H1 (cell line): Measurements from ENCODE around the gene FKBP1B. TPM values are rescaled to one million over a fixed set of nuclear protein-coding genes. Genes with fewer than 3 reads are reported as not detected.

Source experiments
- CTCF ChIA-PET: fragments of 300-600 bp; sonication (Branson Sonifier 250); formaldehyde crosslinking; loops from one replicate; lab custom pipeline; 2021; ENCODE audit not compliant: partially characterized antibody; lab: Charles Lee
- POLR2A ChIA-PET: fragments of 300-600 bp; sonication (Branson Sonifier 250); formaldehyde crosslinking; loops from one replicate; lab custom pipeline; 2021; ENCODE audit warnings: inconsistent platforms; ENCODE audit not compliant: partially characterized antibody; lab: Charles Lee
- DNase-seq, 2 experiments: peaks; one replicate each; pipeline versions ENCODE4 v3.0.0 to v3.0.0-alpha.2; 2010 to 2022; ENCODE audit warnings: low spot score in 2 of 2, low read depth in 1 of 2, mixed read lengths in 1 of 2
- FAIRE-seq: peaks from 2 replicates; lab custom pipeline; 2011; peaks lifted over from hg19 to GRCh38; lab: Jason Lieb, UNC
- H2AFZ ChIP-seq: 2 replicates; pipeline ENCODE4 v1.8.1; 2012; ENCODE audit warnings: low read length, inconsistent platforms
- H2AK5ac ChIP-seq: 2 replicates; pipeline ENCODE4 v1.6.1; 2013; ENCODE audit warnings: low read depth, low read length
- H2BK120ac ChIP-seq: replicated peaks from 2 replicates; pipeline ENCODE3; 2013; ENCODE audit warnings: low read depth, low read length, inconsistent platforms
- H2BK12ac ChIP-seq: 2 replicates; pipeline ENCODE4 v1.6.1; 2013; ENCODE audit warnings: low read depth, low read length
- H2BK15ac ChIP-seq: 2 replicates; pipeline ENCODE4 v1.6.1; 2013; ENCODE audit warnings: low read length
- H2BK20ac ChIP-seq: 2 replicates; pipeline ENCODE4 v1.6.1; 2013; ENCODE audit warnings: low read length
- H2BK5ac ChIP-seq: 2 replicates; pipeline ENCODE4 v1.6.1; 2013; ENCODE audit warnings: low read depth, low read length
- H3K14ac ChIP-seq: 2 replicates; pipeline ENCODE4 v1.6.1; 2013; ENCODE audit warnings: inconsistent platforms; ENCODE audit not compliant: insufficient read length
- H3K18ac ChIP-seq: 2 replicates; pipeline ENCODE4 v1.6.1; 2013; ENCODE audit warnings: low read length; ENCODE audit errors: extremely low read depth
- H3K23ac ChIP-seq: 2 replicates; pipeline ENCODE4 v1.6.1; 2013; ENCODE audit warnings: inconsistent platforms; ENCODE audit not compliant: insufficient read length
- H3K23me2 ChIP-seq: 2 replicates; pipeline ENCODE4 v1.6.1; 2013; ENCODE audit warnings: low read depth, low read length
- H3K27ac ChIP-seq: 2 replicates; pipeline ENCODE4 v1.6.1; 2011; ENCODE audit warnings: low read depth, low read length, inconsistent platforms
- H3K27me3 ChIP-seq, 4 experiments: replicated peaks in 1 of 4; 1 replicate in 1 of 4; 2 replicates in 3 of 4; pipeline versions ENCODE4 v1.6.1 to v1.8.1; 2011 to 2013; ENCODE audit warnings: low read length in 3 of 4, mild to moderate bottlenecking in 3 of 4, inconsistent platforms in 2 of 4, mixed read lengths in 2 of 4, moderate library complexity in 1 of 4; ENCODE audit not compliant: control insufficient read depth in 3 of 4, insufficient read depth in 3 of 4; ENCODE audit errors: extremely low read depth in 1 of 4
- H3K36me3 ChIP-seq, 4 experiments: 2 replicates each; pipeline versions ENCODE4 v1.6.1 to v1.8.1; 2011 to 2013; ENCODE audit warnings: mild to moderate bottlenecking in 4 of 4, low read length in 3 of 4, moderate library complexity in 2 of 4, control low read depth in 1 of 4, inconsistent platforms in 1 of 4; ENCODE audit not compliant: insufficient read depth in 4 of 4, control insufficient read depth in 2 of 4
- H3K4ac ChIP-seq: replicated peaks from 2 replicates; pipeline ENCODE3; 2013; ENCODE audit warnings: low read length, low read depth, mixed read lengths, inconsistent platforms; ENCODE audit not compliant: insufficient read length
- H3K4me1 ChIP-seq, 4 experiments: replicated peaks in 1 of 4; 1 replicate in 1 of 4; 2 replicates in 3 of 4; pipeline versions ENCODE4 v1.6.1 to v1.8.1; 2011 to 2013; ENCODE audit warnings: low read length in 3 of 4, inconsistent platforms in 2 of 4, mixed read lengths in 1 of 4; ENCODE audit not compliant: insufficient read depth in 4 of 4, control insufficient read depth in 3 of 4
- H3K4me2 ChIP-seq, 2 experiments: 2 replicates each; pipeline versions ENCODE4 v1.6.1 to v1.8.1; 2011 to 2013; ENCODE audit warnings: low read depth in 2 of 2, low read length in 2 of 2, control low read depth in 1 of 2, inconsistent platforms in 1 of 2, mild to moderate bottlenecking in 1 of 2; ENCODE audit not compliant: insufficient read depth in 1 of 2
- H3K4me3 ChIP-seq, 4 experiments: fragments of 200-600, 300-600 bp in 1 of 4; sonication (generic), shearing (Covaris generic), sonication (Bioruptor Twin) in 1 of 4; 2 replicates each; pipeline versions ENCODE4 v1.5.1 to v1.8.1; 2011 to 2016; ENCODE audit warnings: low read length in 4 of 4, low read depth in 3 of 4, control low read depth in 2 of 4, inconsistent platforms in 2 of 4, mild to moderate bottlenecking in 2 of 4, mixed read lengths in 1 of 4, moderate library complexity in 1 of 4; ENCODE audit not compliant: insufficient read depth in 2 of 4; ENCODE audit errors: extremely low read depth in 1 of 4
- H3K56ac ChIP-seq: replicated peaks from 2 replicates; pipeline ENCODE3; 2013; ENCODE audit warnings: low read depth, mild to moderate bottlenecking, mixed read lengths, low read length, inconsistent platforms; ENCODE audit not compliant: insufficient read length
- H3K79me1 ChIP-seq: 2 replicates; pipeline ENCODE4 v1.6.1; 2013; ENCODE audit warnings: low read depth, low read length, control low read depth
- H3K79me2 ChIP-seq, 2 experiments: 2 replicates each; pipeline versions ENCODE4 v1.6.1 to v1.8.1; 2012 to 2013; ENCODE audit warnings: low read length in 2 of 2, mild to moderate bottlenecking in 2 of 2, inconsistent platforms in 1 of 2; ENCODE audit not compliant: insufficient read depth in 2 of 2, control insufficient read depth in 1 of 2
- H3K9ac ChIP-seq, 4 experiments: replicated peaks in 1 of 4; 1 replicate in 1 of 4; 2 replicates in 3 of 4; pipeline versions ENCODE4 v1.6.1 to v1.8.1; 2011 to 2013; ENCODE audit warnings: low read depth in 3 of 4, low read length in 3 of 4, control low read depth in 2 of 4, mild to moderate bottlenecking in 2 of 4, moderate library complexity in 2 of 4, inconsistent platforms in 1 of 4; ENCODE audit errors: extremely low read depth in 1 of 4
- H3K9me3 ChIP-seq, 2 experiments: 2 replicates each; pipeline versions ENCODE4 v1.6.1 to v1.8.1; 2012 to 2013; ENCODE audit warnings: mild to moderate bottlenecking in 2 of 2, moderate library complexity in 2 of 2, control low read depth in 1 of 2, inconsistent platforms in 1 of 2, low read depth in 1 of 2, low read length in 1 of 2, mixed read lengths in 1 of 2; ENCODE audit not compliant: insufficient read depth in 2 of 2
- H4K20me1 ChIP-seq, 2 experiments: replicated peaks in 1 of 2; 2 replicates each; pipeline versions ENCODE3 to v1.8.1; 2011 to 2013; ENCODE audit warnings: inconsistent platforms in 2 of 2, low read length in 2 of 2, mild to moderate bottlenecking in 1 of 2; ENCODE audit not compliant: insufficient read depth in 2 of 2, control insufficient read depth in 1 of 2
- H4K5ac ChIP-seq: 2 replicates; pipeline ENCODE4 v1.6.1; 2013; ENCODE audit warnings: low read length, low read depth, mixed read lengths, inconsistent platforms; ENCODE audit not compliant: insufficient read length
- H4K8ac ChIP-seq: 2 replicates; pipeline ENCODE4 v1.8.0; 2013; ENCODE audit warnings: mild to moderate bottlenecking, moderate library complexity, low read length, inconsistent platforms; ENCODE audit not compliant: insufficient read depth; ENCODE audit errors: extremely low read depth
- H4K91ac ChIP-seq: replicated peaks from 2 replicates; pipeline ENCODE3; 2013; ENCODE audit warnings: low read length, mixed read lengths, inconsistent platforms; ENCODE audit not compliant: insufficient read length
- ATF2 ChIP-seq: IDR thresholded peaks from 2 replicates; pipeline ENCODE4 v1.6.1; 2012; ENCODE audit warnings: low read length, inconsistent platforms
- BRCA1 ChIP-seq: IDR thresholded peaks from 2 replicates; pipeline ENCODE4 v1.6.1; 2012; ENCODE audit warnings: low read depth, low read length, improper control_type of control experiment
- CBX5 ChIP-seq: fragments of 300-800, 300-1000 bp; sonication (generic); IDR thresholded peaks from 2 replicates; pipeline ENCODE4 v1.7.1; 2016; ENCODE audit warnings: antibody characterized with exemption, low read length, low read depth
- HDAC2 ChIP-seq, 2 experiments: fragments of 300-600 bp in 1 of 2; sonication (generic) in 1 of 2; IDR thresholded peaks; 2 replicates each; pipeline ENCODE4 v1.6.1; 2011 to 2012; ENCODE audit warnings: low read depth in 2 of 2, low read length in 2 of 2, mild to moderate bottlenecking in 2 of 2, moderate library complexity in 2 of 2, borderline replicate concordance in 1 of 2, inconsistent platforms in 1 of 2
- POLR2AphosphoS5 ChIP-seq: IDR thresholded peaks from 2 replicates; pipeline ENCODE4 v1.6.1; 2011; ENCODE audit warnings: low read depth, low read length
- SIRT6 ChIP-seq: IDR thresholded peaks from one replicate; pipeline ENCODE4 v1.7.1; 2012; ENCODE audit warnings: low read length, inconsistent platforms
- TBP ChIP-seq: IDR thresholded peaks from 2 replicates; pipeline ENCODE4 v1.6.1; 2011; ENCODE audit warnings: low read depth, low read length, improper control_type of control experiment
- TEAD4 ChIP-seq: IDR thresholded peaks from 2 replicates; pipeline ENCODE4 v1.6.1; 2012; ENCODE audit warnings: low read depth, low read length, inconsistent platforms, mixed read lengths
- WGBS, 2 experiments: shearing (Covaris generic) in 1 of 2; methylation state at CpG; one replicate each; pipeline versions ENCODE4 v1.1.6 to v1.1.7; 2013 to 2015; ENCODE audit warnings: low lambda C conversion rate in 2 of 2, mixed read lengths in 2 of 2, inconsistent platforms in 1 of 2, low coverage in 1 of 2, missing lambda C conversion rate in 1 of 2; ENCODE audit not compliant: insufficient replicate concordance in 2 of 2, insufficient coverage in 1 of 2, insufficient read length in 1 of 2; ENCODE audit errors: extremely low coverage in 1 of 2, missing lambda C conversion rate in 1 of 2; 5-methylcytosine and 5-hydroxymethylcytosine counted together
- polyA plus RNA-seq, 7 experiments: library from polyadenylated mRNA; depleted of rRNA in 3 of 7; stranded (reverse) in 5 of 7; unstranded in 2 of 7; fragments of >200 nt in 5 of 7; fragments of 200-250 nt in 2 of 7; gene quantifications; 1 replicate in 5 of 7; 2 replicates in 1 of 7; 4 replicates in 1 of 7; pipeline versions ENCODE4 v1.2.1 to v1.2.3, GENCODE V29; 2011 to 2013; ENCODE audit warnings: missing spikeins in 2 of 7, mixed read lengths in 2 of 7
- total RNA-seq: library from RNA; stranded (reverse); fragmentation: NEBNext Ultra II Directional; extraction: Animal tissue kit (Norgen Biotek cat#: 25700); gene quantifications from 2 replicates; pipeline ENCODE4 v1.2.1, GENCODE V29; 2021

The FKBP1B gene
- total and polyA plus RNA-seq, 2 of the 8 experiments (the other 6 are each of a cell fraction or from before 2014, with no cell fraction given): 50.8 to 151 TPM

- ChIA-PET POLR2A (interaction anchor here (0.6 to 2.7 kb wide), 17 partner anchors 8 to 272 kb away, joined by 3 to 31 read pairs (median 4); partner anchors contain the start of genes ATAD2B, MFSD2B, TP53I3 and WDCP), CTCF (interaction anchor here (0.8 to 1.3 kb wide), 5 partner anchors 16 to 273 kb away, joined by 3 to 4 read pairs (median 3); partner anchors contain the start of gene WDCP)
- Histone ChIP-seq H3K79me2 (peaks cover 0 to 23% of the 10 kb centered on the region in 2 experiments; a peak in 2 of 4 replicates), H3K27me3 (no peaks in the 10 kb centered on the region), H3K23me2 (peaks cover 5% of the 10 kb centered on the region; the same call in 1 of the 2 replicates), H3K79me1 (no peaks in the 10 kb centered on the region), H3K9ac (peak within 1 kb of the TSS; percentile 63 to 94 (median 90)), H2BK15ac (no peak within 1 kb of the TSS), H3K27ac (peak within 1 kb of the TSS; percentile 87), H2AK5ac (no peak within 1 kb of the TSS), H4K8ac (peak within 1 kb of the TSS; percentile 90; the same call in 1 of the 2 replicates), H4K20me1 (no peaks in the 10 kb centered on the region), H3K4me1 (peaks cover 0 to 7% (median 2%) of the 10 kb centered on the region in 4 experiments; a peak in 4 of 7 replicates), H2BK20ac (no peak within 1 kb of the TSS), H3K14ac (no peak within 1 kb of the TSS), H3K4ac (peak within 1 kb of the TSS; percentile 17), H4K91ac (no peak within 1 kb of the TSS), H2BK120ac (no peak within 1 kb of the TSS), H3K4me2 (peak within 1 kb of the TSS; percentile 83 to 84), H3K23ac (no peak within 1 kb of the TSS), H3K36me3 (peaks cover 6 to 33% (median 15%) of the 10 kb centered on the region in 4 experiments; a peak in 6 of 8 replicates), H4K5ac (peak within 1 kb of the TSS; percentile 66), H2BK12ac (no peak within 1 kb of the TSS; the same call in 1 of the 2 replicates), H3K18ac (peak within 1 kb of the TSS; percentile 71), H2BK5ac (peak within 1 kb of the TSS; percentile 81; the same call in 1 of the 2 replicates), H3K56ac (peak within 1 kb of the TSS; percentile 36), H2AFZ (peak within 1 kb of the TSS; percentile 78; the same call in 1 of the 2 replicates), H3K4me3 (peak within 1 kb of the TSS; percentile 74 to 96 (median 94)), H3K9me3 (no peaks in the 10 kb centered on the region)
- DNase-seq (peak; percentile 100), FAIRE-seq (peak; percentile 13)
- WGBS, 2 experiments: 1% methylated on average over 48 of the region's 64 CpGs; no CpG with 5 or more reads in 1 of the 2 experiments
- TF ChIP-seq POLR2AphosphoS5 (peak; percentile 82), HDAC2 (IDR thresholded peaks at IDR 0.05; ENCODE audit: borderline replicate concordance in 1 of 2, low read depth in 2 of 2, low read length in 2 of 2) (peak; percentile 16 to 85; a peak in 1 of 4 replicates), SIRT6 (no peak), TBP (peak; percentile 86), ATF2 (peak; percentile 99), CBX5 (no peak), TEAD4 (peak; percentile 75; the same call in 1 of the 2 replicates), BRCA1 (no peak; the same call in 1 of the 2 replicates)
These were observed 26.6 kb downstream of the FKBP1B start, which contains the start of gene SF3B6 for GRCh38 chr2:24075915-24076848. TSS of gene SF3B6 (minus strand) at chr2:24076326. CDS start at chr2:24076229, 97 bp downstream.
